HG03521 (cell line): Measurements from ENCODE around the gene FCRLA.
"Not testable (repeated sequence)": the region's sequence is repeated elsewhere in the genome, so short reads cannot be mapped to it uniquely, and the experiment has no call there.

Source experiments
- ATAC-seq: cut with Tn5 transposase; IDR thresholded peaks from one replicate; pipeline ENCODE4 v1.9.1; 2021; ENCODE audit warnings: mild to moderate bottlenecking, moderate library complexity; ENCODE audit not compliant: unreplicated experiment

FCRLA gene

GRCh38 chr1:161706482-161707347 lies at the start of gene FCRLA:
TSS of gene FCRLA (plus strand) at chr1:161707229. CDS start at chr1:161707265, 36 bp downstream.
- peak; percentile 62 for ATAC-seq

GRCh38 chr1:161658524-161658923 lies 48.5 kb upstream of the FCRLA start:
- not testable (repeated sequence) for ATAC-seq

GRCh38 chr1:161661660-161662311 lies 45.2 kb upstream of the FCRLA start:
- not testable (repeated sequence) for ATAC-seq

GRCh38 chr1:161662684-161663339 lies 44.2 kb upstream of the FCRLA start, which contains the start of gene FCGR2B:
TSS of gene FCGR2B (plus strand) at chr1:161663143. CDS start at chr1:161663242, 99 bp downstream.
- ATAC-seq: peak; percentile 62

- ATAC-seq: not testable (repeated sequence)
Observed at GRCh38 chr1:161663569-161663968, 43.5 kb upstream of the FCRLA start.

GRCh38 chr1:161664689-161665088 lies 42.3 kb upstream of the FCRLA start:
- not testable (repeated sequence) for ATAC-seq

GRCh38 chr1:161671045-161672020 lies 35.7 kb upstream of the FCRLA start:
- ATAC-seq: not testable (repeated sequence)

GRCh38 chr1:161673437-161673836 lies 33.6 kb upstream of the FCRLA start:
- not testable (repeated sequence) for ATAC-seq

GRCh38 chr1:161674447-161674846 lies 32.6 kb upstream of the FCRLA start:
- ATAC-seq: not testable (repeated sequence)

- not testable (repeated sequence) for ATAC-seq
Observed at GRCh38 chr1:161674908-161675307, 32.1 kb upstream of the FCRLA start.

- no peak for ATAC-seq
Observed at GRCh38 chr1:161676441-161676840, 30.6 kb upstream of the FCRLA start.

- no peak for ATAC-seq
Observed at GRCh38 chr1:161676958-161677689, 29.9 kb upstream of the FCRLA start.

- ATAC-seq: no peak
Observed at GRCh38 chr1:161678500-161678899, 28.5 kb upstream of the FCRLA start.

- no peak for ATAC-seq
Observed at GRCh38 chr1:161681879-161682278, 25.1 kb upstream of the FCRLA start.

GRCh38 chr1:161688946-161689345 lies 18.1 kb upstream of the FCRLA start:
- no peak for ATAC-seq

GRCh38 chr1:161691846-161692245 lies 15.2 kb upstream of the FCRLA start:
- ATAC-seq: no peak

- ATAC-seq: not testable (repeated sequence)
Observed at GRCh38 chr1:161693020-161693712, 13.9 kb upstream of the FCRLA start.

GRCh38 chr1:161698302-161698701 lies 8.7 kb upstream of the FCRLA start:
- ATAC-seq: not testable (repeated sequence)

- ATAC-seq: no peak
Observed at GRCh38 chr1:161702250-161702649, 4.8 kb upstream of the FCRLA start.
